ENCODE data around the gene SPSB2. TPM values are rescaled to one million over a fixed set of nuclear protein-coding genes. Genes with fewer than 3 reads are reported as not detected.

Gene SPSB2
- polyA plus RNA-seq, 2 donors: 5.7 to 7.0 TPM

- Histone ChIP-seq H3K27me3 (ENCODE audit: control insufficient read depth in 1 of 2, insufficient read depth in 2 of 2, low read length in 2 of 2) (no peaks in the 10 kb centered on the region), H3K27ac (ENCODE audit: low read depth in 2 of 2, low read length in 1 of 2) (peak overlapping the region; percentile 53 to 82), H3K4me3 (ENCODE audit: low read depth in 1 of 2, low read length in 2 of 2) (peak overlapping the region; percentile 66 to 82), H3K36me3 (ENCODE audit: control insufficient read depth in 2 of 2, insufficient read depth in 2 of 2, low read length in 1 of 2) (peaks cover under 1 to 13% of the 10 kb centered on the region in 2 donors), H3K9me3 (ENCODE audit: control insufficient read depth in 2 of 2, insufficient read depth in 1 of 2, low read depth in 1 of 2, low read length in 1 of 2) (no peaks in the 10 kb centered on the region), H3K4me1 (ENCODE audit: control insufficient read depth in 2 of 2, insufficient read depth in 2 of 2, low read length in 1 of 2) (peaks cover 4 to 9% of the 10 kb centered on the region in 2 donors)
- 1 to 2% methylated on average over 18 of the region's 18 CpGs for WGBS, 2 donors
Observed at GRCh38 chr12:6852651-6853354, 20.3 kb downstream of the SPSB2 start.

GRCh38 chr12:6851921-6852650, 21.0 kb downstream of the SPSB2 start, which contains the start of gene USP5:
Gene USP5, plus strand, starts transcription at chr12:6852150. Its CDS starts 30 bp downstream, at chr12:6852180.
- H3K27ac ChIP-seq (ENCODE audit: low read depth in 2 of 2, low read length in 1 of 2): peak within 1 kb of the TSS; percentile 94 to 99
- peak within 1 kb of the TSS; percentile 70 to 82 for H3K4me3 ChIP-seq (ENCODE audit: low read depth in 1 of 2, low read length in 2 of 2)
- H3K27me3 ChIP-seq (ENCODE audit: control insufficient read depth in 1 of 2, insufficient read depth in 2 of 2, low read length in 2 of 2): no peaks in the 10 kb centered on the region
- H3K9me3 ChIP-seq (ENCODE audit: control insufficient read depth in 2 of 2, insufficient read depth in 1 of 2, low read depth in 1 of 2, low read length in 1 of 2): no peaks in the 10 kb centered on the region
- H3K4me1 ChIP-seq (ENCODE audit: control insufficient read depth in 2 of 2, insufficient read depth in 2 of 2, low read length in 1 of 2): peaks cover 4 to 9% of the 10 kb centered on the region in 2 donors
- WGBS, 2 donors: 0% methylated on average over 62 to 65 of the region's 65 CpGs
- H3K36me3 ChIP-seq (ENCODE audit: control insufficient read depth in 2 of 2, insufficient read depth in 2 of 2, low read length in 1 of 2): peaks cover 0 to 8% of the 10 kb centered on the region in 2 donors

- Histone ChIP-seq H3K9me3 (ENCODE audit: control insufficient read depth in 2 of 2, insufficient read depth in 1 of 2, low read depth in 1 of 2, low read length in 1 of 2) (no peaks in the 10 kb centered on the region), H3K4me3 (ENCODE audit: low read depth in 1 of 2, low read length in 2 of 2) (peak within 1 kb of the TSS; percentile 70 to 82), H3K36me3 (ENCODE audit: control insufficient read depth in 2 of 2, insufficient read depth in 2 of 2, low read length in 1 of 2) (peaks cover 0 to 5% of the 10 kb centered on the region in 2 donors), H3K27me3 (ENCODE audit: control insufficient read depth in 1 of 2, insufficient read depth in 2 of 2, low read length in 2 of 2) (no peaks in the 10 kb centered on the region), H3K27ac (ENCODE audit: low read depth in 2 of 2, low read length in 1 of 2) (peak within 1 kb of the TSS; percentile 94 to 99), H3K4me1 (ENCODE audit: control insufficient read depth in 2 of 2, insufficient read depth in 2 of 2, low read length in 1 of 2) (peaks cover 4 to 9% of the 10 kb centered on the region in 2 donors)
- WGBS, 2 donors: 0% methylated on average over 37 of the region's 37 CpGs
Observed at GRCh38 chr12:6851153-6851920, 21.8 kb downstream of the SPSB2 start, which contains the start of gene CDCA3. Gene CDCA3, minus strand, starts transcription at chr12:6851286. Its CDS starts 334 bp downstream, at chr12:6850952.

- Histone ChIP-seq H3K4me1 (ENCODE audit: control insufficient read depth in 2 of 2, insufficient read depth in 2 of 2, low read length in 1 of 2) (peaks cover 4 to 9% of the 10 kb centered on the region in 2 donors), H3K4me3 (ENCODE audit: low read depth in 1 of 2, low read length in 2 of 2) (peak overlapping the region; percentile 41 to 70), H3K27ac (ENCODE audit: low read depth in 2 of 2, low read length in 1 of 2) (no peak overlapping the region), H3K9me3 (ENCODE audit: control insufficient read depth in 2 of 2, insufficient read depth in 1 of 2, low read depth in 1 of 2, low read length in 1 of 2) (no peaks in the 10 kb centered on the region), H3K27me3 (ENCODE audit: control insufficient read depth in 1 of 2, insufficient read depth in 2 of 2, low read length in 2 of 2) (no peaks in the 10 kb centered on the region), H3K36me3 (ENCODE audit: control insufficient read depth in 2 of 2, insufficient read depth in 2 of 2, low read length in 1 of 2) (no peaks in the 10 kb centered on the region)
- WGBS, 2 donors: 22 to 27% methylated on average over 16 of the region's 16 CpGs
Observed at GRCh38 chr12:6850796-6851152, 22.3 kb downstream of the SPSB2 start.

- no peaks in the 10 kb centered on the region for H3K9me3 ChIP-seq (ENCODE audit: control insufficient read depth in 2 of 2, insufficient read depth in 1 of 2, low read depth in 1 of 2, low read length in 1 of 2)
Observed at GRCh38 chr12:6849976-6850560, 23.0 kb downstream of the SPSB2 start.

GRCh38 chr12:6849427-6849826, 23.7 kb downstream of the SPSB2 start:
- Histone ChIP-seq H3K36me3 (ENCODE audit: control insufficient read depth in 2 of 2, insufficient read depth in 2 of 2, low read length in 1 of 2) (peaks cover 0 to 3% of the 10 kb centered on the region in 2 donors), H3K4me1 (ENCODE audit: control insufficient read depth in 2 of 2, insufficient read depth in 2 of 2, low read length in 1 of 2) (peaks cover 4 to 9% of the 10 kb centered on the region in 2 donors), H3K27me3 (ENCODE audit: control insufficient read depth in 1 of 2, insufficient read depth in 2 of 2, low read length in 2 of 2) (no peaks in the 10 kb centered on the region), H3K9me3 (ENCODE audit: control insufficient read depth in 2 of 2, insufficient read depth in 1 of 2, low read depth in 1 of 2, low read length in 1 of 2) (no peaks in the 10 kb centered on the region), H3K27ac (ENCODE audit: low read depth in 2 of 2, low read length in 1 of 2) (no peak overlapping the region), H3K4me3 (ENCODE audit: low read depth in 1 of 2, low read length in 2 of 2) (no peak overlapping the region)
- WGBS, 2 donors: 86% methylated on average over 2 of the region's 2 CpGs

More at GRCh38 chr12:6849976-6850560, 23.0 kb downstream of the SPSB2 start:
- Histone ChIP-seq H3K27ac (ENCODE audit: low read depth in 2 of 2, low read length in 1 of 2) (no peak overlapping the region), H3K27me3 (ENCODE audit: control insufficient read depth in 1 of 2, insufficient read depth in 2 of 2, low read length in 2 of 2) (no peaks in the 10 kb centered on the region), H3K4me3 (ENCODE audit: low read depth in 1 of 2, low read length in 2 of 2) (peak overlapping the region; percentile 22 to 70), H3K4me1 (ENCODE audit: control insufficient read depth in 2 of 2, insufficient read depth in 2 of 2, low read length in 1 of 2) (peaks cover 4 to 9% of the 10 kb centered on the region in 2 donors), H3K36me3 (ENCODE audit: control insufficient read depth in 2 of 2, insufficient read depth in 2 of 2, low read length in 1 of 2) (peaks cover 0 to 3% of the 10 kb centered on the region in 2 donors)
- WGBS, 2 donors: 68 to 81% methylated on average over 10 of the region's 10 CpGs

- Histone ChIP-seq H3K36me3 (ENCODE audit: control insufficient read depth in 2 of 2, insufficient read depth in 2 of 2, low read length in 1 of 2) (peaks cover 0 to 3% of the 10 kb centered on the region in 2 donors), H3K4me1 (ENCODE audit: control insufficient read depth in 2 of 2, insufficient read depth in 2 of 2, low read length in 1 of 2) (peaks cover 0 to 5% of the 10 kb centered on the region in 2 donors), H3K4me3 (ENCODE audit: low read depth in 1 of 2, low read length in 2 of 2) (no peak overlapping the region), H3K27ac (ENCODE audit: low read depth in 2 of 2, low read length in 1 of 2) (no peak overlapping the region), H3K27me3 (ENCODE audit: control insufficient read depth in 1 of 2, insufficient read depth in 2 of 2, low read length in 2 of 2) (no peaks in the 10 kb centered on the region), H3K9me3 (ENCODE audit: control insufficient read depth in 2 of 2, insufficient read depth in 1 of 2, low read depth in 1 of 2, low read length in 1 of 2) (no peaks in the 10 kb centered on the region)
- WGBS, 2 donors: 92 to 94% methylated on average over 2 of the region's 2 CpGs
Observed at GRCh38 chr12:6847676-6848075, 25.4 kb downstream of the SPSB2 start.

GRCh38 chr12:6846316-6846869, 26.7 kb downstream of the SPSB2 start:
- WGBS, 2 donors: 86 to 88% methylated on average over 7 of the region's 7 CpGs
- Histone ChIP-seq H3K4me3 (ENCODE audit: low read depth in 1 of 2, low read length in 2 of 2) (no peak overlapping the region), H3K9me3 (ENCODE audit: control insufficient read depth in 2 of 2, insufficient read depth in 1 of 2, low read depth in 1 of 2, low read length in 1 of 2) (no peaks in the 10 kb centered on the region), H3K36me3 (ENCODE audit: control insufficient read depth in 2 of 2, insufficient read depth in 2 of 2, low read length in 1 of 2) (peaks cover 0 to 3% of the 10 kb centered on the region in 2 donors), H3K27ac (ENCODE audit: low read depth in 2 of 2, low read length in 1 of 2) (no peak overlapping the region), H3K27me3 (ENCODE audit: control insufficient read depth in 1 of 2, insufficient read depth in 2 of 2, low read length in 2 of 2) (no peaks in the 10 kb centered on the region), H3K4me1 (ENCODE audit: control insufficient read depth in 2 of 2, insufficient read depth in 2 of 2, low read length in 1 of 2) (peaks cover 0 to 5% of the 10 kb centered on the region in 2 donors)

GRCh38 chr12:6845395-6845794, 27.7 kb downstream of the SPSB2 start:
- Histone ChIP-seq H3K27me3 (ENCODE audit: control insufficient read depth in 1 of 2, insufficient read depth in 2 of 2, low read length in 2 of 2) (no peaks in the 10 kb centered on the region), H3K27ac (ENCODE audit: low read depth in 2 of 2, low read length in 1 of 2) (no peak overlapping the region), H3K9me3 (ENCODE audit: control insufficient read depth in 2 of 2, insufficient read depth in 1 of 2, low read depth in 1 of 2, low read length in 1 of 2) (no peaks in the 10 kb centered on the region), H3K36me3 (ENCODE audit: control insufficient read depth in 2 of 2, insufficient read depth in 2 of 2, low read length in 1 of 2) (peaks cover 0 to 3% of the 10 kb centered on the region in 2 donors), H3K4me1 (ENCODE audit: control insufficient read depth in 2 of 2, insufficient read depth in 2 of 2, low read length in 1 of 2) (no peaks in the 10 kb centered on the region), H3K4me3 (ENCODE audit: low read depth in 1 of 2, low read length in 2 of 2) (no peak overlapping the region)
- WGBS, 2 donors: 92 to 94% methylated on average over 17 of the region's 17 CpGs

Data from esophagus (tissue), 2 donors.